GM10847 (cell line): ENCODE results near the gene KIAA1671.

Experiments used
- POLR2A ChIP-seq: IDR thresholded peaks from 2 replicates; pipeline ENCODE4 v1.6.1; 2011; ENCODE audit not compliant: insufficient read length; ENCODE audit errors: extremely low read depth

The KIAA1671 gene

DNA sequence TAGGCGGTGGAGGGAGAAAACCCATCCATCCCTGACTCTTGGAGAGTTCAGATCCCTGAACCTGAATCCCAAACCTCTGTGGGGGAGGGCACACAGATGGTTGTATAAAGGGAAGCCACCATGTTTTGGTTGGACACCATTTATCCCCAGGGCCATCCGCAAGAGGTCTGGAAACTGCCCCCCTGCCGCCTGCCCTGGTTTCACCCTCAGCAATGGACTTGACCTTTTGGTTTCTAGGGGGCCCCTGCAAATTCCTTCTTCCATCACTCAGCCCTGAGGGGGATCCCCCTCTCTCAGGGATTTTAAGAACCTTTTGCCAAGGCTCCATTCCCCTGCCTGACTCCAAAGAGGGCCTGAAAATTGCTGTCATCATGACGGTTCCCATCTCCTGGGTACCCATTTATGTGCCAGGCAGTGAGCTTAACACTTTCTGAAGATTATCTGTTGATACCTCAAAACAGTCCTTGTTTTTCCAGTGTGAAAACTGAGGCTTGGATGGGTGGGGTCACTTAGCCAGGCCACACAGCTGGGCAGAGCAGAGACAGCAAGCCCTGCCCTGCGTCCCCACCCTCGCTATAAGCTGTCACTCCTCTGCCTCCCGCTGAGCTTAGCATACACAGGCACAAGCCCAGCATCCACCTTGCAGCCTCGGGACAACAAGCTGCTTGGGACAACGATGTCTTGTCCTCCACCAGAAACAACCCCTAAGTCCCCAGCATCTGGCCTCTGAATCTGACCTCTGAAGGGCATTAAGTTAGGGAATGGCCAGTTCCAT, 213.9 kb downstream of the KIAA1671 start:
- no peak for TF ChIP-seq POLR2A

DNA sequence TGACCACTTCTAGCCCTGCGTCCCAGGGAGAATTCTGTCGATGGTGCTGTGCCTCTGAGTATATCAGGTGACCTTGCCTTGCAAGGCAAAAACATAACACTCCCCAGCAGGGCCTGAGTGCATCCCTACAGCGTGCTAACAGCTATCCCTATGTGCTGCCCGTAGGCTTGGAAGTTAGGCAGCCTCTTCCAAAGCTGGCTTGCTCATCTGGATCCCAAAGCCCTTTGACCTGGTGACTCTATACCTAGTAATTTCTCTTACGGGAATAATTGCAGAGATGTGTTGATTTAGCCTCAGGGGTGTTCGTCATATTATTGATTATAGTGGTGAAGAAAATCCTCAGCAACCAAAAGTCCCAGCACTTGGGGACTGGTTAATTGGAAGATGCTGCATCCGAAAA, 214.6 kb downstream of the KIAA1671 start:
- TF ChIP-seq POLR2A = no peak

DNA sequence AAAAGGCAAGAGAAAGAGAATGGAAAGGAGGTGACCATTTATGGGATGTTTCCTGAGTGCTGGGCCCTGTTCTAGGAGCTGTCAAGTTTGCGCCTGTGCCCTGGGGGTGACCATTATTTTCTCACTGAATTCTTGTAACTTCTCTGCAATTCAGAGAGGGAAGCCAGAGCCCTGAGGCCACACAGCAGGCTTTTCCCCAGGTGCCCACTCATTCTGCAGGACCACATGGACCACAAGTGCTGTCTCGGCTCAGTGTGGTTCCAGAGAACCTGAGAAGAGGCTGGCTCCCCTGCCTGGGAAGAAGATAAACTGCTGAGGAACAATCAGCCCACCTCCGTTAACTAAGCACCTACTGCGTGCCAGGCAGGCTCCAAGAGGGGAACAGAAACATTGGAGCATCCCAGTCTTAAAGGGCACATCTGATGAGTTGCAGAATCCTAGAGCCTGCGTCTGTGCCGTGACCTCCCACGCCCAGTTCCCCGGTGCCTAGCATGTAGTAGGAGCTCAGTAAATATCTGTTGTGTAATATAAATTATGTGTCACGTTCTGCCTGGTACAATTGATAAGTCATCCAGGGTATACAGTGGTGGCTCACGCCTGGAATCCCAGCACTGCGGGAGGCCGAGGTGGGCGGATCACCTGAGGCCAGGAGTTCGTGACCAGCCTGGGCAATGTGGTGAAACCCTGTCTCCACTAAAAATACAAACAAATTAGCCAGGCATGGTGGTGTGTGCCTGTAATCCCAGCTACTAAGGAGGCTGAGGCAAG, 215.5 kb downstream of the KIAA1671 start:
- TF ChIP-seq POLR2A = no peak

DNA sequence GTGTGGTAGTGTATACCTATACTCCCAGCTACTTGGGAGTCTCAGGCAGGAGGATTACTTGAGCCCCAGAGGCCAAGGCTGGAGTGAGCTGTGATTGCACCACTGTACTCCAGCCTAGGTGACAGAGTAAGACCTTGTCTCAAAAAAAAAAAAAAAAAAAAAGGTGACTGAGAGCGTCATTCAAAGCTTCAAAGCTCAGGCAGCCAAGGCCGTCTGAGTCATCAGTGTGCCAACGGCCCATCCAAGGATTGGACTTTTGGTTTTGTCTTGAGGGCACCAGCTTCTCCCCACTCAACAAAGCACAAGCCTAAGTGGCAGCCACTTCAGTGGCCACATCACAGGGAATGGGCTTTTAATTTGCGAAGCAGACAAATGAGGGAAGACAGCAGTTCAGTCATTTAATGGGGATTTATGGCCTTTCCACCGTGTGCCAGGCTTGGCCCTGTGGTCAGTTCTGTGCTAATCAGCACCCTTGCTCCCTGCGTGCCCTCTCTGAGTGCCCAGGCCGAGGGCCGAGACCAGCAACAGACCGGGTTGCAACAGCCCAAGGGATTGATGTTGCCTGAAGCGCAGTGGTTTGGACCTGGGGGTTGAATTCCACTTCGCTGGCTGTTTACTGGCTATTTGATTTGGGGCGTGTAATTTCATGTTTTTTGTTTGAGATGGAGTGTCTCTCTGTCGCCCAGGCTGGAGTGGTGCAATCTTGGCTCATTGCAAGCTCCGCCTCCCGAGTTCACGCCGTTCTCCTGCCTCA, 216.9 kb downstream of the KIAA1671 start:
- no peak for TF ChIP-seq POLR2A

DNA sequence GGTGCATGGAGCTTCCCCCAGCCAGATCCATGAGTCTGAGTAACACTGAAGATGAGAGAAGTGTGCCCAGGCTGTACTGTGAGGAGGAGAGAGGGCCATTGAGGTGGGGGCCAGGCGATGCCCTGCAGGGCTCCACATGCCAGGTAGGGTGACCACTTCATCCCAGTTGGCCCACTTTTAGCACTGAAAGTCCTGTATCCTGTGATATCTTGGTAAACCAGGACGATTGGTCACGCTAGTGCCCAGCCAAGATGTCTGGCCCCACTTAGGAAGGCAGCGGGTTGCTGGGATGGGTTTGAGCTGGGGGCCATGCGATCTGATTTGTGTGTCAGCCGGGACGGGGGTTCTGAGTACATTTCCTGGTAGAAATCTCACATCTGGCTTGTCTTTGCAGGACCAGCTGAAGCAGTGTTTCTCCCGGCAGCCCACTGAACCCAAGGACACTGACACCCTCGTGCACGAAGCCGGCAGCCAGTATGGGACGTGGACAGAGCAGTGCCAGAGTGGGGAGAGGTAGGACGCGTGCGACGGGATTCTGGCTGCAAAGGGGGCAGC, 218.0 kb downstream of the KIAA1671 start:
- no peak for TF ChIP-seq POLR2A

DNA sequence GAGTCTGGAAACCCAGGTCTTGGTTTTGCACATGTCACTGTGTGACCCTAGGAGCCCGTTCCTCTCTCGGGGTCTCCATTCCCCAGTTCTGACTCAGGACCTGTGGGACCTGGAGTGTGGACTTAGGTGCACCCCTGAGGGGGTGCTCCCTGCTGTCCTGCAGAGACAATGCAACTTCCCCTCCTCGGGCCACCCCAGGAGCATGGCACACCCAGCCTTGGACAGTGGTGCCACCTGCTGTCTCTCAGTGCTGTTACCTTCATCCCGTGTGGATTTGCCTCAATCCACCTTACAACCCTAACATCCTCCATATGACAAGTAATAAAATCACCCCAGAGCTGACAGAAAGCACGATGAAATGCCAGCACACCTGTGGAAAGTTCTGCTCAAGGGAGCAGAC, 219.6 kb downstream of the KIAA1671 start:
- TF ChIP-seq POLR2A = no peak

DNA sequence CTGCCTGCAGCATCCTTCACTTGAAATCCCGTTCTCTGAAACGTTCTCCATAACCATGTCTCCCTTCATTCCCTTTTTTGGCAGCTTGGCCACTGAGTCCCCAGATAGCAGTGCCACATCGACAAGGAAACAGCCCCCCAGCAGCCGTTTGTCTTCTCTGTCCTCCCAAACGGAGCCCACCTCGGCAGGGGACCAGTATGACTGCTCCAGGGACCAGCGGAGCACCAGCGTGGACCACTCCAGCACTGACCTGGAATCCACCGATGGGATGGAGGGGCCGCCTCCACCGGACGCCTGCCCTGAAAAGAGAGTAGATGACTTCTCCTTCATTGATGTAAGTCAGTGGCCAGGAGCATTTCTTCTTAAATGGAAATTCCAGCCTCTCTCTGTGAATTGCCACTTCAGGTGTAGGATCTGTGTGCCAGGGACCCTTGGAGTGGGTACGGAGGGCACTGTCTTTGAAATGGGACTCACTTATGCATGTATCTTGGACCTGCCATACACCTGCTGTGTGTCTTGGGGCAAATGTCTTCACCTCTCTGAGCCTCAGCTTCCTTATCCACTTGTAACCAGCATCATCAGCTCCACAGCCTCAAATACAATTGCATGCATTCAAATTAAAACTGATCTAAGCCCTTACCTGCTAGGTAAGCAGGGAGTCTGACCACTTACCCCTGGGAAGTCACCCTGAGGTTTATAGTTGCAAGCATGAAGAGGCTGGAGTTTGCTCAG, 221.8 kb downstream of the KIAA1671 start:
- no peak for TF ChIP-seq POLR2A

DNA sequence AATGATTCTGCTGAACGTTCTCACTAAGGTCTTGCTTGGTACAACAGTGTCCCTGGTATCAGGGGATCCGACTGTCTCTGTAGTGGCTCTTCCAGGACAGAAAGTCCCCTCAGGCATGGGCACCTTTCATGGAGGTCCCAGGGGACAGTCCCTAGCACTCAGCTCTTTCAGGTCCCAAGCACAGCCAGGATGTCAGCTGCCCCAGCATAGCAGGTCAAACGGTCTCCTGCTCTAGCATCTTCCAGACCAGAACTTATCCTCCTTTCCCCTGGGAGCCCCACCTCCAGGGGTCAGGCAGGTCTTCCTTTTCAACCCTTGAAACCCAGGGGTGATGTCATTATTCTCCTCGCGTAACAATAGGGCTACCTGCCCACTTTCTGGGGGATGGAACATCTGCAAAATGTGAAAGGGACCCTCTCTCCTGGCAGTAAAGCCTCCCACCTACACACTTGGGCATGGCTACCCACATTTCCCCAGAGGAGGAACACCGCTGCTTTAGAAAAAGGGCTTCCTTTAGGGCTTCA, 222.4 kb downstream of the KIAA1671 start:
- no peak for TF ChIP-seq POLR2A

DNA sequence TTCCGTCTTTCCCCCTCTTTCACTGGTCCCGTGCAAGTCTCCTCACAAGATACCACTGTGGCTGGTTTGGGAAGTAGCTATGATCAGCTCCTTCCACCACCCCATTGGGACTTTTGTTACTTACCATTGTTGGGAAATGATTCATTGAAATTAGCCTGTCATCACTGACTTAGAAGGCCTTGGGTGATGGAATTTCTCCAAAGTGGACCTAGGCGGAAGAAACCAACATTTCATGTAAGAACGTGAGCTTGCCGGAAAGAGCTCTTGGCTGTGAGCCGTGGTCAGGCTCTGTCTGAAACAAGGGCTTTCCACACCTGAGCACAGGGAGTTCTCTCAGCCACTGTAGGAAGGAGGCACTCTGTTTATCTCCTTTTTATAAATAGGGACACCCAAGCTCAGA, 223.7 kb downstream of the KIAA1671 start:
- TF ChIP-seq POLR2A = no peak

DNA sequence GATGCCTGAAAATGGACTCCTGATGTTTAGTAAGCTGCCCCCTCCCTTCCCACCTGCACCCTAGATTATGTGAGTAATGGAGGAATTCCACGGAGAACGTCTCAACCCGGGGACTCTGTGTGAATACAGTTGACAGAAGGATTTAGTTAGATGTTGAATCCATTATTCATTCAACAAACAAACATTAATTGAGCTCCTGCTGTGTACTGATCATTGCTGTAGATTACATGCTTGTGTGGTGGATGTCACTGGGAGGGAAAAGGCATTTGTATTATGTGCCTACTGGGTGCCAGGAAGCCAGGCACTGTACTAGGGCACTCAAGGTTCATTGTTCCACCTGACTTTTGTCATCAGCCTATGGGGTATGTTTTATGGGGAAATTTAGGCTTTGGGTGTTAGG, 224.3 kb downstream of the KIAA1671 start:
- no peak for TF ChIP-seq POLR2A

DNA sequence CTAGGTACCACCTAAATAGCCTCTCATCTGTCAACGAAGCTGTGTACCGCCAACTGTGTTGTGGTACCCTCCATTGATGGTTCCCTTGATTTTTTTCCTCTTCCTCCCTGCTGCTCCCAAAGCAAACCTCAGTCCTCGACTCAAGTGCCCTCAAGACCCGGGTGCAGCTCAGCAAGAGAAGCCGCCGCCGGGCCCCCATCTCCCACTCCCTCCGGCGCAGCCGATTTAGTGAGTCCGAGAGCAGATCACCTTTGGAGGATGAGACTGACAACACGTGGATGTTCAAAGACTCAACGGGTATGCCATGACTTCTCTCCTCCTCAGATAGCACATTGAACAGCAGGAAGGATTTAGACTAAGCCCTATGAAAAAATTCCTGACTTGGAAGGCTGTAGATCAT, 224.7 kb downstream of the KIAA1671 start:
- TF ChIP-seq POLR2A = no peak

DNA sequence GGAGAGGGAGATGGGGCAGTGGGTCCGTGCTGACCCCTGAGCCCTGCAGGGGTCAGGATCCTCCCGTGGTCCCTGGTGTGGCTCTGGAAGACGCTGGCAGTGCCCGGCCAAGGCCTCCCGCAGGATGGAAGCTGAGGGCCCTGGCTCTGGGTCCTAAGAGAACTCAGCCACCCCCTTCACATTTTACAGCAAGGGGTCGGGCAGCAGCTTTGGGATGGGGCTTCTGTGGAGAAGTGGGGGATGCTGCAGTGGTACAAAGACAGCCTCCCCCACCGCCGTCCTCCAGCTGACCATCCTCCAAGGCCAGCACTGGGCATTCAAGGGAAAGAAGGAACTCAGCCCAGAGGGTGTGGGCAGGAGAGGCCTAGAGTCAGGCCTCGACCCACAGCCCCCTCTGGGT, 225.4 kb downstream of the KIAA1671 start:
- TF ChIP-seq POLR2A = no peak

DNA sequence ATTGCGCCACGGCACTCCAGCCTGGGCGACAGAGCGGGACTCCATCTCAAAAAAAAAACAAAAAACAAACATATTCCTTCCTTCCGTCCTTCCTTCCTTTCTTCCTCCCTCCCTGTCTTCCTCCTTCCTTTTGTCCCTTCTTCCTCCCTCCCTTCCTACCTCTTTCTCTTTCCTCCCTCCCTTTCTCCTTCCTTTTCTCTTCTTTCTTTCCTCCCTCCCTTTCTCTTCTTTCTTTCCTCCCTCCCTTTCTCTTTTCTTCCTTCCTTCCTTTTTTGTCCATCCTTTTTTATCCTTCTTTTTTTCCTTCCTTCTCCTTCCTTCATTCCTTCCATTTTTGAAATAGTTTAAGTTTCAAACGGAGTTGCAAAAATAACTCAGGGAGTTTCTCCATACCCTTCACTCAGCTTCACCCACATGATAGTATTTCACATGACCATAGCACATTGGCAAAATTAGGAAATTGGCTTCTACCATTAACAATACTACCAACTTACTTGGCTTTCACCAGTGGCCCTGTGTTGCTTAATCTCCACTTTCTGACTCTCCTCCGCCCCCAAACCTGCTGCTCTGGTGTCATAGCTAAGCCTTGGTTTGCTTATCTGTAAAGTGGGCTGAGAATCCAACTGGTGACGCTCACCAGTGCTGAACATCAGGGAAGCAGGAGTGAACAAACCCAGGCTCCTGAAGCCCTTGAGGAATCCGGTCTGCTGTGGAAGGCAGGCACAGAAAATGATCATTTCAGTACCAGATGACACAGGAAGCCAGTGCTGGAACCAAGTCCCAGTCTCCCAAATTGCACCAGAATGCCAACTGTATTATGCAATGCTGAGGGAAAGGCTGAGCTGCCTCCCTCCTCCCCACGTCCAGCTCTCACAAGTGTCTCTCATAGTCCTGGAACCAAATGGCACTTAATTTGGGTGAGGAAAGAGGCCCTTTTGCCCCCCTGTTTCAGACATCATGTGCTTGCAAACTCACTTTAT, 229.9 kb downstream of the KIAA1671 start:
- TF ChIP-seq POLR2A = no peak

DNA sequence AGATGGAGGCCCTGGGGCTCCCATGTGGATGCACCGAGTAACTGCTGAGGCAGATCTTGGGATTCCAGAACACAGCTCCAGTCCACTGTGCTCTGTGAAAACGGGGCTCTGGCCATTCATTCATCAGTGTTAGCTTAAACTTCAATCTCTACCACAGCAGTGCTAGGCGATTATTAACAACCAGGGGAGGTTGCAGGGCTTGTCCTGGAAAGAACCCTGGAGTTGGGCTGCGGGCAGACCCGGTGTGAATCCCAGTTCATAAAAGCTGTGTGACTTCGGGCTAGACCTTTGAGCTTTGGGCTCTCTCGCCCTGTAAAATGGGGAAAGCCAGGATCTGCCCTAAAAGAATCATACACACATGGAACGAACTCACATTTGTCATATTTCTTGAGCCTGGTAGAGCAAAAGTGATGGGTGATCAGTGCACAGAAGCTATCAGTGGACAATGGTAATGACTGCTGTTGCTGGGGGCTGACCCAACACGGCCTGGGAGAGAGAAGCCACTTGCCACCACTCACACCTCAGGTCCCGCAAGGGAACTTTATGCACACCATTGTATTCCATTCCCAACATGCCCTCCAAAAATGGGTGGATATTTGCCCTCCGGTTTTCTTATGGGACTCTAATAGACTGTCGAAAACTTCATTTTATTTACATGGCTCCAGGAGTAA, 231.6 kb downstream of the KIAA1671 start:
- no peak for TF ChIP-seq POLR2A
